ENCODE data around the gene ZBTB44.
"Not testable (repeated sequence)": the region's sequence is repeated elsewhere in the genome, so short reads cannot be mapped to it uniquely, and the experiment has no call there.

The ZBTB44 gene

DNA sequence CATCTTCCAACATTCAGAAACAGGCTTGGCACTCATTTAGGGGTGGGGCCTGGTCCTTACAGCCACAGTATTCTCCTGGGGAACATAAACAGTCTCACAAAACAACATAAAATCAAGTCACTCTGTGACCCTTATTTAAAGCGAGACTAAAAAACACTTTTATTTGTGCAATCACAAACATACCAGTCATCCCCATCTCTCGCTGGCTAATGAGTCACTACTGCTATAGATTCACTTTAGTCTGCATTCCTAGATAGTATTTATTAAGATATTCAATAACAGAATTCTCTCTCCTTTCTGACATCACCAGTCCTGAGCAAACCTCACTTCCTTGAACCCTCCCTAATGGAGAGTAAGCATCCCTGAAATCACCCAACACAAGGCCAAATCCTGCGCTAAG is 68.0 kb downstream of the ZBTB44 start:
- no peak for DNase-seq

DNA sequence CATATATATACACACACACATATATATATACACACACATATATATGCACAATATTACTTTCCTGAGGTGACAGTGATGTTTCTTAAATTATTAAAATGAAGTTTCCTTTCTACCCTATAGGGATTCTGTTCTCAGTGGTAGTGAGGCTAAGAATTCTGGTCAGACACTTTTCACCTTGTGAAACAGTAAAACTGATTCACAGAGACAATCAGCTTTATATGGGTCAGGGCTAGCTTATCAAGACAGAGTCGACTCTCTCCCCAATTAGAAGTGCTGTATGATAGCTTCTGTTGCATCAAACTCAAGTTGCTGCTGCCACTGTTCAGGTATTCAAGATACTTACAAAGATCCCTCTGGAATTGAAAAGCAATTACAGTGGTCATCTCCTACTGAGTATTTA is 68.4 kb downstream of the ZBTB44 start:
- no peak for DNase-seq

DNA sequence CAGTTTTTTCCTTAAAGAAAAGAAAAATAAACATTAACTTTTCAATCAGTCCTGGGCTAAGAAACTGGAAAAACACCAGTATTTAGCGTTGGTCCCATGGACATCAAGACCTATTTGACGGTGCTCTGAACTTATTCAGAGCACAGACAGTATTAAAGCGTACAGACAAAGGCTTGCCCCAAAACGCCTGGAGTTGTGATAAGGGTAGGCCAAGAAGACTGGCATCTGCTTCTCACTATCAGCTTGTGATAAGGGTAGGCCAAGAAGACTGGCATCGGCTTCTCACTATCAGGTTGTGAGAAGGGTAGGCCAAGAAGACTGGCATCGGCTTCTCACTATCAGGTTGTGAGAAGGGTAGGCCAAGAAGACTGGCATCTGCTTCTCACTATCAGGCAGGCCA is 69.3 kb downstream of the ZBTB44 start:
- not testable (repeated sequence) for DNase-seq

DNA sequence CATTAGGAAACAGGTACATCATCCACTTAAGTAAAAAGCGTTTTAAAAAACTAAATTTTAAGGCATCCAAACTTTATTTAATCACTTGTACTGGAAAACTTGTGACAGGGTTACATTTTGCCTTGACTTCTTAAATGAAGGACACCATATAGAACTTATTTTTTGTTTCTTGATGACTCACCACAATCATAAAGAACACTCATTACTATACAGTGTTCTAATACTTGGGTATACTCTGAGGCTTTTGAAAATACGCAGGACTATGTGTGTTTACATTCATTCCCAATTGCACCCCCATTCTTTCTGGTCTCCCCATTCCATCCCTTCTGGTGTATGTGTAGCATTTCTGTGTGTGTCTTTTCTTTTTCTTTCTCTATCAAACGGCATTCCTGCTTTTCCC is 69.9 kb downstream of the ZBTB44 start:
- DNase-seq, result no peak

DNA sequence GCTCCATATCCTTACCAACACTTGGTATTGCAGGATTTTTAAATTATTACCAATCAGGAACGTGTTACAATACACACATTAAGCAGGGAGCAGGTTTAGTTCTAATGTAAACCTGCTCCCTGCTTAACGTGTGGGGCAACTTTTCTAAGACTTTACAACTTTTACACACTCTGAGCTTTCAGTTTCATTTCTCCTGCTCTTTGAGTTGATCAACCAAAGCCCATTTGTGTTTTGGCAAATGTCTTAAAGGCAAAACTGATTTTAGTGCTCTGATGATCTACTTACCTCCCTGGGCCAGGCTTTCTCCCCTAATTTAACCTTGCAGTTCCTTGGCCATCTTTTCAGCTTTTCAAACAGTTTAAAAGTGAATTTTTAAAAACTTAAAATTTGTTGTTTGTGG is 70.9 kb downstream of the ZBTB44 start:
- no peak for DNase-seq

DNA sequence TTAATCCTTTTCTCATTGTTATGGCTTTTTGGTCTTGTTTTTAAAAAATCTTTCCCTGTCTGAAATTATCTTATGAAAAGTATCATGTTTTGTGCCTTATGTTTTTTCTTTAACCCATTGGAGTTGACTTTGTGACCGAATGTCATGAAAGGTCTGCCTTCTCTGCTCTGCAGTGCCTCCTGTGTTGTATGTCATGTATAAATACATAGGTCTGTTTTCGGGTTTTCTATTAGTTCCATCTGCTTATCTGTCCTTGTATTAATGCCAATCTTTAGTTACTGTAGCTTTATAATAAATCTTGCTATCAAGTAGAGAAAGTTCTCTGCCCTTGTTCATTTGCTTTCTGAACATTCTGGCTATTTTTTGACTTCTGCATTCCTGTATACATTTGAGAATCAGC is 73.0 kb downstream of the ZBTB44 start:
- no peak for DNase-seq

DNA sequence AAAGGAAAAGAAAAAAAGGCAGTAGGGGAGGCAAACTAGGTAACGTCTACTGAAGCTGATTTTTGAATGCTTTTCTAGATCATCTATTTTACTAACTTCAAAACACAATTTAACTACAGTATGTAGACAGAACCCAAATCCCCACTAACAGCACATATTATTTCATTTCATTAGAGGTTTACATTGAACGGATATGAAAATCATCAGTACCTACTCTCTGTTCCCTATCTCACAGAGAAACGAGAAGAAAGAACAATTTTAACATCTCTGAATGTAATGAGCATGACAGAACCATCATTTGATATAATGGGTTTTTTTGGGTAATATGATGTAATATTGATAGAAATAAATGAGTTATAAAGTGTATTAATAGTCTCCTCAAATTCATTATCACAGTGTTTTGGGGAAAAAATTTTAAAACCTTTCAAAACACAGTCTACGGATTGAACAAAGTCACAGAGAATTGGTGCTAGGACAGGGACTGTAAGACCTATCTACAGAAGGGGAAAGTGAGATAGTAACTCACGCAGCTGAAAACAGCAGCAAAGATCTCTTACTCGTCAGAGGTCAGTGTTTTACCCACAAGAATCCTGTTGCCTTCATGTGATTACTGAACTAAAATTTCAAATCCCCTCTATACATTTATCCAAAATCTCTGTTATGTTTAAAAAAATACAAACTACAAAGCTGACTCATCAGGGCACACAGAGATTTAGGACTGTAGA is 77.3 kb downstream of the ZBTB44 start:
- DNase-seq, result no peak

DNA sequence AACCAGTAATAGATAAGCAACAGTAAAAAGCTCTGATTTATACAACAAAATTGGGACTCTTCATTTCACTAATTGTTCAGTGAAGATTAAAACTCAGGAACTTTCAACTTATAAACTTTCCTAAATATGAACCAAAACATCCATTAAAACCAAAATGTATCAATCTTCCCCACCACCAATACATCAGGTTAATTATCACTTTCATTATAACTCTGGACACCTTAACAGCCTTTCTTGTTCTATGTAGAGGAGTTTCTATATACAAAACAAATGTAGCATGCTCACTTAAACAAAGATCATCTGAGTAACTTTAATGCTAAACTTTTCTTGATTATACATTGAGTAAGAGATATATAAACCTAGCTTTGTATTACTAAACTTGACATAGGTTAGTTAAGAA is 80.4 kb downstream of the ZBTB44 start:
- no peak for DNase-seq

DNA sequence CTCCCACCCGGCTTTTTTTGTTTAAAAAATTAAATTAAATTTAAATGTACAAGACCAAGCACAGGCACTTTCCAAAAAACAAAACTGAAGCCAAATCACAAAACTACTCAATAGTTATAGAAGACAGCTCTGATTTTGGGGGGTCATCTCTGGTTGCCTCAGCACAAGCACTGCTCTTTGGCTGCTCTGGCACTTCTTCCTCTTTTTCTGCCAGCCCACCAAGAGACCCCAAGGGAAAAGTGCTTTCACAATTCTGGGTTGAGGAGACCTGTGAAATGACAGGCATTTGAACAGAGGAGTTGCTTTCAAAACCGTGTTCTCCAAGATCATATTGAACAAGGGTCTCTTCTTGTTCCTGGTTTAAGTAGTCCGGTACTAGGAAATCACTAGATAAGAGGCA is 80.8 kb downstream of the ZBTB44 start:
- DNase-seq, result not testable (repeated sequence)

DNA sequence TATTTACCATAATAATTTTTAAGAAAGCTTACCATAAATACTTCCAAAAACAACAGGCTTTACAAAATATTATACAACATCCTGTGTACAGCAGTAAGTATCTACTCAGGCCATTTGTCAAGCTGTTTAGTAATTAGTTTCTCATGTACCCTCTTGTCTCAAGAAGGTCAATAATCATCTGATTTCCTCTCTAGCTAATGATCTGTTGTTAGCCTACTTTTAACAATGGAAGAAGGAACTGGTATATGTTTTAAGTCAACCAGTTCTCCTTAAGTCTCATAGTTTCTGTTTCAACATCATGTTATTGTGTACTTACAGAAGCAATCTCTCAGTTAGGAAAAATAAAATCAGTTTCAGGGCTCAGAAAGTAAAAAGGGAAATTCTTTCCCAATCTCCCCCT is 81.2 kb downstream of the ZBTB44 start:
- not testable (repeated sequence) for DNase-seq

DNA sequence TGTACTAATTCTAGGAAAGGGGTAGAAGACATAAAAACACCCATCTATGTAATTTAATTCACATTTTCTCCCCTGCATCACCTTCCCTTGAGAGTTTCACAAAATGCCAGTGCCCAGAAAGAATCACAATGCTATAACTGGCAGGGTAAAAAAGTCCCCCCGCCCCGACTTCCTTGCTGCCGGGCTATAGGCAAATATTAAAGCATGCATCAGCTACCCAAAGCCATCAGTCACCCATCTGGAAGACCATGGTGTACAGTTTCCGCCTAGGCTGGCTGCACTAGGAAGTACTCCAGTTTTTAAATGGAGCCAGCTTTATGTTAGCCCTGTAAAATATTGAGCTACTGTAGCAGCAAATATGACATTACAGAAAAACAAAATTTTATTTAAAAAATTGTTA is 87.3 kb downstream of the ZBTB44 start:
- DNase-seq, result no peak

DNA sequence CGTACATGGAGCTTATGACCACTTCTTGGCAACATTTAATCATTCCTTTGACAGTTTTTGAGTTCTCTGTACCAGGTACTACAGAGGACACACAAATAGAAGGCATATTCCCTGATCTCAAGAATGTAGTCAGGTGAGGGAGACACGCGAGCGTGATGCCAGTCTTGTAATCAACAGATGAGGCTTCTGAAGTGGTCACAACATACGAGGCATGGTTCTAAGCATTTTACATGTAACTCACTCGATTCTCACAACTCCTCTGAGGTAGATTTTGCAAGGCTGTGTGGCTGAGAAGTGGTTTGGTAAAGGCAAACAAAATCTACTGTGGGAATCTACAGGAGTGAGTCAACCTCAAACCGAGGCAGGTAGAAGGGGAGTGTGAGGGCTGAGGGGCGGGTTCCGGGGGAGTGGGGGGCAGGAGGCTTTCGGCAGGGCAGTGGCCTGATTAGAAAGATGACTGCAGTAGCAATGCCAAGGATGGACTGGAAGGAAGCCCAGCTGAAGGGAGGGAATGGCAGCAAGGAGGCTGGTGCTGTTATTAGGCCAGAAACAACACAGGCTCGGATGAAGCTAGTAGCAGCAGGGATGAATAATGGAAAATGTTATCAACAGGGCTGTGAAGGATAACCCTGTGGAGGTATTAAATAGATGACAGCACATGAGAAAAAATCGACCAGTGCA is 91.3 kb downstream of the ZBTB44 start:
- DNase-seq, result no peak

DNA sequence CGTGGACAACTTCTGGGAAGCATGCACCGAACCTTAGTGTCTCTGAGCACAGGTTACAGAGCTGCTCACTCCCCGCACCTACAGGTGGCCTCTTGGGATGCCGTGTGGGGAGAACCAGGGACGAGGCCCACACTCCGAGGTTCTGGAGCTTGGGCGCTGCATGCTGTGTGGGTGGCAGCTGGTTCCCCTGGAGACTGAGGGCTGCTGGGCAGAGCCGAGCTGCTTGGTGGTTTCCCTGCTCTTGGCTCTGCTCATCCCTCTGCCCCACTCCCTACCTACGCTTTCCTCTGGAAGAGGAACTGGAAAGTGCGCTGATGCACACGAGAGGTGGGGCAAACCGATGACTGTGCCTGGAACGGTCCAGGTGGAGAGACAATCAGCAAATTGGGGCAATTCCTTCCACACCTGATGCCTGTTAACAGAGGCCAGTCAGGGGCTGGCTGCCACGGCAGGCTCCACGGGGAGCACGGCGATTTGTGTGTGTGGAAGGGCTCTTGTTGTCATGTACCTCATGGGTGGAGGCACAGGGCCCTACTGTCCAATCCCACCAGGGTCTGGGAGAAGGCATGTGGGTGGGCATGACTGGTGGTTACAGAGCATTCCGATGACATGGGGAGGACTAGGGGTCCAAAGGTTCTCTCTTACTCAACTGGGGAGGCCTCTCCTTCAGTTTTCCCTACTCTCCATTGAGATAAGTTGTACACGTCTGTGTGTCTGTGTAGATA is 94.2 kb downstream of the ZBTB44 start:
- DNase-seq, result no peak

DNA sequence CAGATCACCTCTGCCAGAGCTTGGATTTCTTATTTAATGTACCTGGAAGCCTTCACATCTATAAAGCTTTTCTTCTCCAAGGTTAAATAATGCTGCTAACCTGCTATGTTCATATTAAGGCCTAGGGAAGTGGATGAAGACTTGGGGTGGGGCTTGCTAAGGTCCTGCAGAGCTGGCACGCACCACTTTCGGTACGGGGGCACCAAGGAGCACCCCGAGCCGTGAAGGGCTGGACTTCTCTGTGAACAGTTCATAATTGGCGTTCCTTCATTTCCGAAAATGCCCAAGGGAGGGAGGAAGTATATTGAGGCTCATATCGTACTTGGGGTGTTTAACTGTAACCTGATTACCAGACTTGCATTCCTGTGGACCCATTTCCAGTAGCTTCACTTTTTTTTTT is 95.6 kb downstream of the ZBTB44 start:
- DNase-seq, result no peak

DNA sequence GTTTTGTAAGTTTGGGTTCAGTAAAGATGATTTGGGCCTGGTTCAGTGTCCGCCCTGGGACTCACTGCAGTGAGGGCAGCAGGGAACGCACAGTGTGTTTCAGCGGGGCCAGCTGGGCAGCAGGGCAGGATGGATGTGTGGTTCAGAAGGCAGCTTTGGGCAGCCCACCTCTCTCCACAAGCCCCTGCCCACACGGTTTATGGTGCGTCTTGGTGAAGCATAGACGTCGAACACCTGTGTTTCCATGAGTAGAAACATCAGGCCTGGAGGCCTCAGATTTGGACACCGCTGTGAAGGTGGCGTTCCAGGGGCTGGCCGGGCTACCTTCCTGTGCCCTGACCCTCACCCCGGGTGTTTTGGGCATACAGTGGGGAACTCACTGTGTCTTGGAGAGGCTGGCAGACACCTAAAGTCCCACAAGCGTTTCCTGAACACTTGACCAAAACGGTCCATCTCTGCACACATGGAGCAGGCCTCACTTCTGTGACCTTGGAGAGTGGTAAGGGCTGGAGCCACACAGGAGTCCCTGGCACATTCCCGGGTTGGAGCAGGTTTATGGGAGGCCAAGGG is 96.1 kb downstream of the ZBTB44 start:
- DNase-seq, result no peak

DNA sequence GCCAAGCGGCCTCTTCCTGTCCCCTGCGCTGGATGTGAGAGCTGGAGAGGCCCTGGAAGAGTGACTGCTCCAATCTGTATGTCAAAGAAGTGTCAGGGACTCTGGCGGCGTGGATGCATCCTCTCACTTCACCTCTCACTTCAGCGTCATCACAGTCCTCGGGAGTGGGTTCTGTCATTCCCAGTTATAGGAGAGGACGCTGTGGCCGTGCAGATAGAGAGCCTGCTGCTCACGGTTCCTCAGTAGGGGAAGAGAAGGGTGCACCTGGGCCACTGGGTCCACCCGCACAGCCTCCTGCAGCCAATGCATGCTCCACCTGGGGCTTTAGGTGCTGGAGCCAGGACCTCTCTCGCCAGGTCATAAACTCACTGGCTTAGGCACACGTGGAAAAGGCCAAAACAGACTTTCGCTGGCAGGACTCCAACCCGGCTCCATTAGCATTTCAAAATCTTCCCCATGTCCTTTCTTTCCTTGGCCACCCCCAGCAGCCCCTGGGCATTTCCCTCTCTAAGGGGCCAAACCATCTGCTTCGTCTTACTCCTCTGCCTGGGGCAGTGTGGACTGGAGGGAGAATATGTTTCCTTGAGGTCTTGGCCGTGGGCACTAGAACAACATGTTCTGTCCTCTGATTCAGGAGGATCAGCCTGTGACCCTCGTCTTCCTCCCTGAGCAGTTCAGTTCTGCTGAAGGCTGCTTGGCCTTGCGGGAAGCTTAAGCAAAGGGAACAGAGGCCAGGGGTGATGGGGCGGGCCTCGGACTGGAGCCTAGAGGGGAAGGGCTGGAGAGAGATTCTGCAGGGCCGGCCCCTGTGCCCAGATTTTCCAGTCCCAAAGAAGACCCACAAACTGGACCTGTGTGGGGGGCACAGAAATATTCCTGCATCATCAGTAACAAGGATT is 97.3 kb downstream of the ZBTB44 start:
- DNase-seq, result no peak

DNA sequence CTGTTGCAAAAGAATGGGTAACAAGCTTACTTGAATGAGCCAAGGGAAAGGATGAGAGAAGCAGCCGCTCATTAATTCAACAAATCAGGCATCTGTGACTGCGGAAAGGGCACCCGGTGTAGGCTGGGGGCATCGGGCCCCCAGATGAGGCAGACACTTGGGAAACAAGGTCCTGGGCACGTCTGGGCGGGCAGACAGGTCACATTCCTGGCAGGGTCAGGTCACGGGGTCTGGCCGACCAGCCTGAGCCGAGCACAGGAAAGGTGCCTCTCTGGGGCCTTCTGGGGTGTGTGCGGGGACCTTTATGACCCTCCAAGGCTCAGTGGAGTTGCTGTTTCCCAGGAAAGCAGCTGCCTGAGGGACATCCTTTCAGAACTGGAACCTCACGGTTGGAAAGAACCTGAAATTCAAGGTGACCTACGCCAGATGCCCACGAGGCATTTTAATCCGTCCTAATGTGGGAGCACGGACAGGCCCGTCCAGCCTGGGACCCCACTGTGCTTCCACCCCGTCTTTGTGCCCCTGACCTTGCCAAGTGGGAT is 98.1 kb downstream of the ZBTB44 start:
- DNase-seq, result no peak

DNA sequence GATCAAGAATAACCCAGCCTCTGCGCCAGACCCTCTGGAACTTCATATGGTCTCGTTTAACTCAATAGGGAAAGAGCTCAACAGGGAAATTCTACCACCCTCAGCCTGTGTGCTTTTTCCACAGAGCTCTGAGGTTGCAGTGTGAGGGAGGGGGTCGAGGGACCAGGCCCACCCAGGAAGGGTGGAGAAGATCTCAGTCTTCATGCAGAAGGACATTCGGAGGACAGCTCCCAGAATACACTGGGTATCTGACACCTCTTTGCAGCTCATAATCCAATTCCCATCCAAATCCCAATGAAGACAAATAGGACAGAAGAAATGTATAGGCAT is 98.5 kb downstream of the ZBTB44 start:
- DNase-seq, result no peak

DNA sequence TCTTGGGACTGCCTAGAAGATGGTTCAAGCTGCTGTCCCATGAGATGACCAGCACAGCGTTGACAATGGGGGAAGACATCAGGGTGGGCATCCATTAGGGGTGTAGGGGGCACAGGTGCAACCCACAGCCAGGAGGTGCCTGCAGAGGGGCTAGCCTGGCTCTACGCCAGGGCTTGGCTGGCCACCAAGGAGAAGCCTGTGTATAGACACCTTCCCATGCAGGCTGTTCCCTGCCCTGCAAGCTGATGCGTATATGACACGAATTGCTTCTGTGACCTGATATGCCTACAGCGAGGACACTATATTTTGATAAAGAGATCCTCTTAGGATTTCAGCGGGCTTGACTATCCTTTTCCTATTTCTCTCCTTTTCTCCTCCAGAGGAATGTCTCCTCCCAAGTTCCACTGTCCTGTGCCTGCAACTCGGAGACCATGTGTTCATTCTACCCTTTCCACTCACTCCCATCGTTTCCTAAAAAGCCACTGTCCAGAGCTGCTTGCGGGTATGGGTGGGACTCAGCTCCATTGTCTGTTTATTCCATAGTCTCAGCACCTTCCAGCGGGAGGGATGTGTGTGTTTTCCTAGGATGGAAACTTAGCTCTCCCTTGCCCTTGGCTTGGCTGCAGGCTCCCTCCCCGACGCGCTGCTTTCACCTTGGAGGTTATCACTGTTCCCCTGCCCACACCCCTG is 99.0 kb downstream of the ZBTB44 start:
- no peak for DNase-seq

DNA sequence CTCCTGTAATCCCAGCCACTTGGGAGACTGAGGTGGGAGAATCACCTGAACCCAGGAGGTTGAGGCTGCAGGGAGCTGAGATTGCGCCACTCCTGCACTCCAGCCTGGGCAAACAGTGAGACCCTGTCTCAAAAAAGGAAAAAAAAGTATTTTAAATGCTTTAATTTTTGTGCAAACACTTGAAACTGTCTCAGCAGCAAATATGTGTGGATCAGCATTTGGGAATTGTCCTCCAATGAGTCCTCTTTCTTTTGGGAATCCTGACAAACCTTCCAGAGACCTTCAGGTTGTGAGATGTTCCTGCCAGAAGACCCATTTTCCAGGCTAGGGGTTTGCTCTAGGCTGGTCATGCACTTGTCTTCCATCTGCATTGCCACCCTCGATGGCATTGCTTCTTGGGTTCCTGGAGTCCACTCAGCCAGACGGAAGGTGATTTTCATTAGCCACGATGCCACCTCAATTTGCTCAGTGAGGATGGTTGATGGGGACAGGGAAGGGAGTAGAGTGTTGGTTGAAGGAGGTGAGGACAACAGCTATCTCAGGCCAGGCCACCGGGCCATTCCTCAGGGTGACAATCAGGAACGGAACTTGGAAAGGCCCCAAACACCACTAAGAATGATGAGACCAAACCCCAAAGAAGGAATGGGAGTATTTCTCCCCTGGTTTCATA is 99.7 kb downstream of the ZBTB44 start:
- DNase-seq, result no peak

DNA sequence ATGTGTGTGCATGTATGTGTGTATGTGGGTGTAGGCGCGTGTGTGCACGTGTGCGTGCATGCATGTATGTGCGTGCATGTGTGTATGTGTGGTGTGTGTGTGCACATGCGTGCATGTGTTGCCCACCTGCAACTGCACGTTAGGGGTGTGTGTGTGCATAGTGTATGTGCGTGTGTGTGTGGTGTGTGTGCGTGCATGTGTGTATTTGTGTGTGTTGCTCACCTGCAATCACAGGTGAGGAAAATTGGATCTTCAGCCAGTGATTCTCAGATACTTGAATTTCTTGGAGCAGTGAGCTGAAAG is 100.8 kb downstream of the ZBTB44 start:
- no peak for DNase-seq
